ENCODE measurements around the gene RIC8B.

Gene RIC8B

GRCh38 chr12:106783515-106783914, 9.0 kb downstream of the RIC8B start:
- DNase-seq (ENCODE audit: insufficient read length, low spot score) (no peak), FAIRE-seq (no peak)
- TF ChIP-seq PAX5 (IDR thresholded peaks at IDR 0.05; ENCODE audit: insufficient read depth, low read length, severe bottlenecking), result no peak

GRCh38 chr12:106790020-106790419, 15.5 kb downstream of the RIC8B start:
- DNase-seq (ENCODE audit: insufficient read length, low spot score) (no peak), FAIRE-seq (peak; percentile 57)
- TF ChIP-seq POLR2A (IDR thresholded peaks at IDR 0.05; ENCODE audit: low read depth, low read length) (no peak), POLR2AphosphoS5 (IDR thresholded peaks at IDR 0.05; ENCODE audit: low read depth, low read length) (no peak), SPI1 (IDR thresholded peaks at IDR 0.05; ENCODE audit: low read depth, low read length) (no peak)

- no peak for TF ChIP-seq POLR2A (IDR thresholded peaks at IDR 0.05; ENCODE audit: low read depth, low read length)
- TF ChIP-seq POLR2AphosphoS5 (IDR thresholded peaks at IDR 0.05; ENCODE audit: low read depth, low read length), result no peak
- no peak for TF ChIP-seq PAX5 (IDR thresholded peaks at IDR 0.05; ENCODE audit: insufficient read depth, low read length, severe bottlenecking)
- no peak for TF ChIP-seq POU2F2 (IDR thresholded peaks at IDR 0.05; ENCODE audit: low read depth, low read length)
- no peak for TF ChIP-seq SPI1 (IDR thresholded peaks at IDR 0.05; ENCODE audit: low read depth, low read length)
- no peak for TF ChIP-seq TAF1 (IDR thresholded peaks at IDR 0.05; ENCODE audit: low read depth, low read length)
- DNase-seq (ENCODE audit: insufficient read length, low spot score) (no peak), FAIRE-seq (no peak)
Measured at GRCh38 chr12:106791531-106791930, 17.0 kb downstream of the RIC8B start.

GRCh38 chr12:106794369-106794768, 19.9 kb downstream of the RIC8B start:
- no peak for DNase-seq (ENCODE audit: insufficient read length, low spot score)
- TF ChIP-seq POLR2AphosphoS5 (IDR thresholded peaks at IDR 0.05; ENCODE audit: low read depth, low read length) (no peak), POU2F2 (IDR thresholded peaks at IDR 0.05; ENCODE audit: low read depth, low read length) (no peak), SPI1 (IDR thresholded peaks at IDR 0.05; ENCODE audit: low read depth, low read length) (no peak), PAX5 (IDR thresholded peaks at IDR 0.05; ENCODE audit: insufficient read depth, low read length, severe bottlenecking) (no peak), TAF1 (IDR thresholded peaks at IDR 0.05; ENCODE audit: low read depth, low read length) (no peak), POLR2A (IDR thresholded peaks at IDR 0.05; ENCODE audit: low read depth, low read length) (no peak)
- FAIRE-seq, result no peak

GRCh38 chr12:106801167-106801708, 26.8 kb downstream of the RIC8B start:
- TF ChIP-seq POLR2A (IDR thresholded peaks at IDR 0.05; ENCODE audit: low read depth, low read length), result no peak
- TF ChIP-seq SPI1 (IDR thresholded peaks at IDR 0.05; ENCODE audit: low read depth, low read length), result peak; percentile 52; the same call in 1 of the 2 replicates
- DNase-seq (ENCODE audit: insufficient read length, low spot score) (no peak), FAIRE-seq (peak; percentile 59)

GRCh38 chr12:106801830-106802533, 27.5 kb downstream of the RIC8B start:
- TF ChIP-seq POLR2A (IDR thresholded peaks at IDR 0.05; ENCODE audit: low read depth, low read length), result no peak
- TF ChIP-seq TAF1 (IDR thresholded peaks at IDR 0.05; ENCODE audit: low read depth, low read length), result no peak
- no peak for TF ChIP-seq PAX5 (IDR thresholded peaks at IDR 0.05; ENCODE audit: insufficient read depth, low read length, severe bottlenecking)
- no peak for TF ChIP-seq POLR2AphosphoS5 (IDR thresholded peaks at IDR 0.05; ENCODE audit: low read depth, low read length)
- no peak for TF ChIP-seq SPI1 (IDR thresholded peaks at IDR 0.05; ENCODE audit: low read depth, low read length)
- TF ChIP-seq POU2F2 (IDR thresholded peaks at IDR 0.05; ENCODE audit: low read depth, low read length), result no peak
- FAIRE-seq (no peak), DNase-seq (ENCODE audit: insufficient read length, low spot score) (no peak)

GRCh38 chr12:106804668-106805067, 30.2 kb downstream of the RIC8B start:
- DNase-seq (ENCODE audit: insufficient read length, low spot score) (no peak), FAIRE-seq (no peak)
- TF ChIP-seq POLR2A (IDR thresholded peaks at IDR 0.05; ENCODE audit: low read depth, low read length), result no peak

GRCh38 chr12:106814714-106815113, 40.2 kb downstream of the RIC8B start:
- FAIRE-seq (no peak), DNase-seq (ENCODE audit: insufficient read length, low spot score) (no peak)
- no peak for TF ChIP-seq POLR2AphosphoS5 (IDR thresholded peaks at IDR 0.05; ENCODE audit: low read depth, low read length)

GRCh38 chr12:106815741-106816140, 41.3 kb downstream of the RIC8B start:
- FAIRE-seq (no peak), DNase-seq (ENCODE audit: insufficient read length, low spot score) (no peak)
- TF ChIP-seq SPI1 (IDR thresholded peaks at IDR 0.05; ENCODE audit: low read depth, low read length), result no peak
- TF ChIP-seq POLR2AphosphoS5 (IDR thresholded peaks at IDR 0.05; ENCODE audit: low read depth, low read length), result no peak
- TF ChIP-seq PAX5 (IDR thresholded peaks at IDR 0.05; ENCODE audit: insufficient read depth, low read length, severe bottlenecking), result no peak
- TF ChIP-seq POU2F2 (IDR thresholded peaks at IDR 0.05; ENCODE audit: low read depth, low read length), result no peak
- TF ChIP-seq POLR2A (IDR thresholded peaks at IDR 0.05; ENCODE audit: low read depth, low read length), result no peak
- TF ChIP-seq TAF1 (IDR thresholded peaks at IDR 0.05; ENCODE audit: low read depth, low read length), result no peak

- DNase-seq (ENCODE audit: insufficient read length, low spot score) (no peak), FAIRE-seq (no peak)
- TF ChIP-seq POLR2A (IDR thresholded peaks at IDR 0.05; ENCODE audit: low read depth, low read length) (no peak), POU2F2 (IDR thresholded peaks at IDR 0.05; ENCODE audit: low read depth, low read length) (no peak), PAX5 (IDR thresholded peaks at IDR 0.05; ENCODE audit: insufficient read depth, low read length, severe bottlenecking) (no peak), TAF1 (IDR thresholded peaks at IDR 0.05; ENCODE audit: low read depth, low read length) (no peak), POLR2AphosphoS5 (IDR thresholded peaks at IDR 0.05; ENCODE audit: low read depth, low read length) (no peak), SPI1 (IDR thresholded peaks at IDR 0.05; ENCODE audit: low read depth, low read length) (no peak)
Measured at GRCh38 chr12:106816231-106816630, 41.7 kb downstream of the RIC8B start.

- FAIRE-seq (no peak), DNase-seq (ENCODE audit: insufficient read length, low spot score) (no peak)
- TF ChIP-seq POLR2A (IDR thresholded peaks at IDR 0.05; ENCODE audit: low read depth, low read length) (no peak), POU2F2 (IDR thresholded peaks at IDR 0.05; ENCODE audit: low read depth, low read length) (no peak), POLR2AphosphoS5 (IDR thresholded peaks at IDR 0.05; ENCODE audit: low read depth, low read length) (no peak), PAX5 (IDR thresholded peaks at IDR 0.05; ENCODE audit: insufficient read depth, low read length, severe bottlenecking) (no peak), TAF1 (IDR thresholded peaks at IDR 0.05; ENCODE audit: low read depth, low read length) (no peak), SPI1 (IDR thresholded peaks at IDR 0.05; ENCODE audit: low read depth, low read length) (no peak)
Measured at GRCh38 chr12:106819991-106820390, 45.5 kb downstream of the RIC8B start.
